HFF-Myc (cell line): Measurements from ENCODE around the gene CHD3.

Experiments
- DNase-seq: peaks from one replicate; pipeline ENCODE4 v3.0.0-alpha.2; 2011; ENCODE audit warnings: low read depth; ENCODE audit errors: extremely low read depth
- H3K4me3 ChIP-seq: replicated peaks from 2 replicates; pipeline ENCODE4 v1.5.1; 2011; ENCODE audit warnings: low read depth, mild to moderate bottlenecking, control low read depth, low read length
- CTCF ChIP-seq: IDR thresholded peaks from 2 replicates; pipeline ENCODE4 v1.5.1; 2012; ENCODE audit warnings: mild to moderate bottlenecking, low read depth, low read length, control low read depth; ENCODE audit errors: missing control alignments

Gene CHD3

GRCh38 chr17:7850701-7851437 lies 37.7 kb upstream of the CHD3 start:
- no peak for DNase-seq
- no peak overlapping the region for H3K4me3 ChIP-seq
- no peak for TF ChIP-seq CTCF

- DNase-seq = no peak
- peak; percentile 87 for TF ChIP-seq CTCF
- H3K4me3 ChIP-seq = no peak overlapping the region
These were observed 36.9 kb upstream of the CHD3 start for GRCh38 chr17:7851438-7852261.

- DNase-seq = no peak
- no peak for TF ChIP-seq CTCF
- H3K4me3 ChIP-seq = no peak overlapping the region
These were observed 36.3 kb upstream of the CHD3 start for GRCh38 chr17:7852262-7852670.

- no peak for TF ChIP-seq CTCF
- no peak overlapping the region for H3K4me3 ChIP-seq
- no peak for DNase-seq
These were observed 35.5 kb upstream of the CHD3 start for GRCh38 chr17:7852919-7853690.

DNA sequence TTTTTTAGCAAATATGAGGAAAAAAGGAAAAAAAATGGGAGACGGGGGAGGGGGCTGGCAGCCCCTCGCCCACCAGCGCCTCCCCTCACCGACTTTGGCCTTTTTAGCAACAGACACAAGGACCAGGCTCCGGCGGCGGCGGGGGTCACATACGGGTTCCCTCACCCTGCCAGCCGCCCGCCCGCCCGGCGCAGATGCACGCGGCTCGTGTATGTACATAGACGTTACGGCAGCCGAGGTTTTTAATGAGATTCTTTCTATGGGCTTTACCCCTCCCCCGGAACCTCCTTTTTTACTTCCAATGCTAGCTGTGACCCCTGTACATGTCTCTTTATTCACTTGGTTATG lies 34.9 kb upstream of the CHD3 start:
- no peak for DNase-seq
- TF ChIP-seq CTCF = no peak
- no peak overlapping the region for H3K4me3 ChIP-seq

- no peak for DNase-seq
- TF ChIP-seq CTCF = no peak
- no peak overlapping the region for H3K4me3 ChIP-seq
These were observed 34.4 kb upstream of the CHD3 start for GRCh38 chr17:7854078-7854777.
